ENCODE results near the gene CFP.
"Not testable (repeated sequence)": the region's sequence is repeated elsewhere in the genome, so short reads cannot be mapped to it uniquely, and the experiment has no call there.

Gene CFP

DNA sequence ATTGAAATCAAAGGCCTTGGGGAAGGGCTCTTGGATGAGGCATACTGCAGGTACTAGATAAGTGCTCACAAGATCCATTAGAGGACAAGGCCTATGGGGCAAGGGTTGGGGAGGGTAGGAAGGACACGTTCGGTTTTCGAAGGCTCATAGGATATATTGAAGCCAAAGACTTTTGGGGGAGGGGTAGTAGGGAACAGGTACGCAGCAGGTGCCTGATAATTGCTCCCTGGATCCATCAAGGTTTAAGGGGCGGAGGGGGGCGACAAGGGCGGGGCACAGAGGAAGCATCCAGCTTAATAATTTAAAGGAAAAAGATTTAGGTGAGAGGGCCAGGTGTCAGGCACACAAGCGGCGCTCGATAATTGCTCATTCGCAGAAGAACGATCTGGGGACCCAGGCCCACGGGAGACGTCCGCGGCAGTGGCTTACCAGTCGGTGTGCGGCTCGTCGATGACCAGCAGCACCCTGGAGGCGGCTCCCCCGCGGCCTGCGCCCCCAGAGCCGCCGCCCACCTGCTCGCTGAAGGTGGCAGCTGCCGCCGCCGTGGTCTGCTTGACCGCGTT, 10.7 kb downstream of the CFP start:
- H3K9ac ChIP-seq (ENCODE audit: low read length): no peak overlapping the region
- H3K9me3 ChIP-seq (ENCODE audit: low read length): no peaks in the 10 kb centered on the region
- H3K27me3 ChIP-seq (ENCODE audit: control insufficient read depth in 1 of 2, insufficient read depth in 2 of 2, low read length in 2 of 2): peaks cover 7 to 22% of the 10 kb centered on the region in 2 donors
- no peak overlapping the region for H3K4me3 ChIP-seq (ENCODE audit: low read depth in 1 of 2, low read length in 2 of 2)
- H3K36me3 ChIP-seq (ENCODE audit: insufficient read depth, low read length): no peaks in the 10 kb centered on the region
- H3K4me1 ChIP-seq (ENCODE audit: insufficient read depth, low read length): no peaks in the 10 kb centered on the region
- H3K27ac ChIP-seq (ENCODE audit: low read depth, low read length): no peak overlapping the region

- Histone ChIP-seq H3K4me3 (ENCODE audit: low read depth in 1 of 2, low read length in 2 of 2) (no peak overlapping the region), H3K36me3 (ENCODE audit: insufficient read depth, low read length) (no peaks in the 10 kb centered on the region), H3K27me3 (ENCODE audit: control insufficient read depth in 1 of 2, insufficient read depth in 2 of 2, low read length in 2 of 2) (no peaks in the 10 kb centered on the region), H3K9ac (ENCODE audit: low read length) (no peak overlapping the region), H3K27ac (ENCODE audit: low read depth, low read length) (no peak overlapping the region), H3K9me3 (ENCODE audit: low read length) (no peaks in the 10 kb centered on the region), H3K4me1 (ENCODE audit: insufficient read depth, low read length) (no peaks in the 10 kb centered on the region)
Measured at GRCh38 chrX:47614618-47615017, 15.1 kb downstream of the CFP start.

- Histone ChIP-seq H3K27ac (ENCODE audit: low read depth, low read length) (no peak overlapping the region), H3K9ac (ENCODE audit: low read length) (no peak overlapping the region), H3K36me3 (ENCODE audit: insufficient read depth, low read length) (no peaks in the 10 kb centered on the region), H3K4me1 (ENCODE audit: insufficient read depth, low read length) (no peaks in the 10 kb centered on the region), H3K4me3 (ENCODE audit: low read depth in 1 of 2, low read length in 2 of 2) (no peak overlapping the region), H3K9me3 (ENCODE audit: low read length) (no peaks in the 10 kb centered on the region), H3K27me3 (ENCODE audit: control insufficient read depth in 1 of 2, insufficient read depth in 2 of 2, low read length in 2 of 2) (no peaks in the 10 kb centered on the region)
Measured at GRCh38 chrX:47613082-47613481, 16.6 kb downstream of the CFP start.

GRCh38 chrX:47612418-47612817, 17.3 kb downstream of the CFP start:
- H3K9me3 ChIP-seq (ENCODE audit: low read length): no peaks in the 10 kb centered on the region
- no peaks in the 10 kb centered on the region for H3K4me1 ChIP-seq (ENCODE audit: insufficient read depth, low read length)
- H3K27me3 ChIP-seq (ENCODE audit: control insufficient read depth in 1 of 2, insufficient read depth in 2 of 2, low read length in 2 of 2): no peaks in the 10 kb centered on the region
- no peaks in the 10 kb centered on the region for H3K36me3 ChIP-seq (ENCODE audit: insufficient read depth, low read length)
- no peak overlapping the region for H3K9ac ChIP-seq (ENCODE audit: low read length)
- H3K27ac ChIP-seq (ENCODE audit: low read depth, low read length): no peak overlapping the region
- no peak overlapping the region for H3K4me3 ChIP-seq (ENCODE audit: low read depth in 1 of 2, low read length in 2 of 2)

DNA sequence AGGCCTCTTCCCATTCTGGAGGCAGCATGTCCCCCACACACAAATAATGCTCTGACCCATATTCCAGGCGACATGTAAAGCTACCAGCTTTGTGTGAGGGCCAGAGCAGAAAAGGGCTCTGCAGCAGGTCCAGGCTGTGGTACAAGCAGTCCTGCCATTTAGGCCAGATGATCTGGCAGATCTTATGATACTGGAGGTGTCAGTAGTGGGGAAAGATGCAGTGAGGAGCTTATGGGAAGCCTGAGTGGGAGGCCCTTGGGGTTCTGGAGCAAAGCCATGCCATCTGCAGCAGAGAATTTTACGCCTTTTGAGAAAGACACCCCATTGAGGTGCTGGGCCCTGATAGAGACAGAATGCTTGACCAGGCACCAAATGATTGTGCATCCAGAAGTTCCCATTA, 17.8 kb downstream of the CFP start:
- Histone ChIP-seq H3K27ac (ENCODE audit: low read depth, low read length) (no peak overlapping the region), H3K4me1 (ENCODE audit: insufficient read depth, low read length) (no peaks in the 10 kb centered on the region), H3K9ac (ENCODE audit: low read length) (no peak overlapping the region), H3K36me3 (ENCODE audit: insufficient read depth, low read length) (no peaks in the 10 kb centered on the region), H3K27me3 (ENCODE audit: control insufficient read depth in 1 of 2, insufficient read depth in 2 of 2, low read length in 2 of 2) (no peaks in the 10 kb centered on the region), H3K4me3 (ENCODE audit: low read depth in 1 of 2, low read length in 2 of 2) (no peak overlapping the region), H3K9me3 (ENCODE audit: low read length) (no peaks in the 10 kb centered on the region)

GRCh38 chrX:47611489-47611888, 18.2 kb downstream of the CFP start:
- Histone ChIP-seq H3K4me1 (ENCODE audit: insufficient read depth, low read length) (no peaks in the 10 kb centered on the region), H3K4me3 (ENCODE audit: low read depth in 1 of 2, low read length in 2 of 2) (no peak overlapping the region), H3K9me3 (ENCODE audit: low read length) (no peaks in the 10 kb centered on the region), H3K36me3 (ENCODE audit: insufficient read depth, low read length) (no peaks in the 10 kb centered on the region), H3K9ac (ENCODE audit: low read length) (no peak overlapping the region), H3K27me3 (ENCODE audit: control insufficient read depth in 1 of 2, insufficient read depth in 2 of 2, low read length in 2 of 2) (no peaks in the 10 kb centered on the region), H3K27ac (ENCODE audit: low read depth, low read length) (no peak overlapping the region)

DNA sequence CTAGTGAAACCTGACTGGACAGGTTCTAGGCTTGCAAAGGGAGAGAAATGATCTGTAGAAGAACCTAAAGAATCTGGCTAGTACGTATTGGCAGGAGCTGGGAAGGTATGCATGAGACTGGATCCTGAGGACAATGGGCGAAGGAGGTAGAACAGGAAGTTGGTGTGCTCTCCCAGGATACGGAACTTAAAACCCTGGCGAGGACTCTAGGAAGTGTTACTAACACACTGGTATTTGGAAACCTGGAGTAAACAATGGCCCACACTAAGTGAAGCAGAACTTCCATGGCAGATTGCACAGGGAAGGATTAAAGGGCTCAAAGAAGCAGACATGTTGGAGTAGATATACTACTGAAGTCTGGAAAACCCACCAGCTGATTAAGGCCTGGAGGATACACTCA, 19.2 kb downstream of the CFP start:
- H3K27ac ChIP-seq (ENCODE audit: low read depth, low read length): no peak overlapping the region
- H3K4me1 ChIP-seq (ENCODE audit: insufficient read depth, low read length): no peaks in the 10 kb centered on the region
- H3K36me3 ChIP-seq (ENCODE audit: insufficient read depth, low read length): no peaks in the 10 kb centered on the region
- H3K9me3 ChIP-seq (ENCODE audit: low read length): no peaks in the 10 kb centered on the region
- H3K27me3 ChIP-seq (ENCODE audit: control insufficient read depth in 1 of 2, insufficient read depth in 2 of 2, low read length in 2 of 2): no peaks in the 10 kb centered on the region
- no peak overlapping the region for H3K9ac ChIP-seq (ENCODE audit: low read length)
- H3K4me3 ChIP-seq (ENCODE audit: low read depth in 1 of 2, low read length in 2 of 2): no peak overlapping the region

DNA sequence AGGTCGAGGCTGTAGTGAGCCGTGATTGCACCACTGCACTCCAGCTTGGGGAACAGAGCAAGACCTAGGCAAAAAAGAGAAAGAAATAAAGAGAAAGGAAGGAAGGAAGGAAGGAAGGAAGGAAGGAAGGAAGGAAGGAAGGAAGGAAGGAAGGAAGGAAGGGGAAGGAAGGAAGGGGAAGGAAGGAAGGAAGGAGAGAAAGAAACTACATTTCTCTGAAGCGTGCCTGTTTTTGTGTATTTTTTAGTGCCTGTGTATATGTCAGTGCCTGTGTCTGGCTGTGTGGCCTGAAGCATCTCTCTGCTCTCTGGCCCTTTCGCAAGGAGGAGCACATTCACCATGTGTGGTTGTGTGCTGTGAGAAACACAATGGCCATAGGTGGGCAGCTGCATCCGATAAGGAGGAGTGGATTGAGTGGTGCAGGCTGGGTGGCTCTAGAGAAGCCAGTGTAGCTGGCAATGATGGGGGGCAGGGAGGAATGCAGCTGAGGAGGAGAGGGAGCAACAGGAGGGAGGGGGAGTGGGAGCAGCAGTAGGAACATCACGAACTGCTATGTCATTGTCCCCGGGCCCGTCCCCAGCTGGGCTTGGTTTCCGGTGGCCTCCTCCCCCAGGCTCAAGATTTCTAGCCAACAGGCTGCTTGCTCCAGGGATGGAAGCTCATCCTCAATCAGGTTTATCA, 21.5 kb downstream of the CFP start:
- Histone ChIP-seq H3K4me3 (ENCODE audit: low read depth in 1 of 2, low read length in 2 of 2) (no peak overlapping the region), H3K27ac (ENCODE audit: low read depth, low read length) (no peak overlapping the region), H3K9me3 (ENCODE audit: low read length) (no peaks in the 10 kb centered on the region), H3K36me3 (ENCODE audit: insufficient read depth, low read length) (no peaks in the 10 kb centered on the region), H3K9ac (ENCODE audit: low read length) (no peak overlapping the region), H3K27me3 (ENCODE audit: control insufficient read depth in 1 of 2, insufficient read depth in 2 of 2, low read length in 2 of 2) (no peaks in the 10 kb centered on the region), H3K4me1 (ENCODE audit: insufficient read depth, low read length) (no peaks in the 10 kb centered on the region)

DNA sequence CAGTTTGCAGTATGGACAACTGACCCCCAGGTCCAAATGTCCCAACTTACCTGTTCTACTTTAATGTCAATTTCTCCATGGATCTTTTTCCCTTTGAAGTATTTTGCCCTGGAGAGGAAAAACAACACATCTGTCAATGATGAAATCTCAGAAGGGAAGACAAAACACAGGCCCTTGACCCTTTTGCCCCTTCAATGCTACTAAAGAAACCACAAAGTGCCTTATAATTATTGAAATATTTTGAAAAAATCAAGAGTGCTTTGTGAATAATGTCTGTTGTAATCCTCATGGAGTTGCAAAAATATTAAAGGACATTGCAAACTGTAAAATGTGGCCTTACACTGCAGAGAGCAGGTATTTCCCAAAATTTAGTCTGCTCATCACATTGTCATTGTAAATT, 22.6 kb downstream of the CFP start:
- Histone ChIP-seq H3K9me3 (ENCODE audit: low read length) (no peaks in the 10 kb centered on the region), H3K36me3 (ENCODE audit: insufficient read depth, low read length) (no peaks in the 10 kb centered on the region), H3K4me3 (ENCODE audit: low read depth in 1 of 2, low read length in 2 of 2) (no peak overlapping the region), H3K9ac (ENCODE audit: low read length) (no peak overlapping the region), H3K27ac (ENCODE audit: low read depth, low read length) (no peak overlapping the region), H3K27me3 (ENCODE audit: control insufficient read depth in 1 of 2, insufficient read depth in 2 of 2, low read length in 2 of 2) (no peaks in the 10 kb centered on the region), H3K4me1 (ENCODE audit: insufficient read depth, low read length) (no peaks in the 10 kb centered on the region)

GRCh38 chrX:47605024-47605423, 24.7 kb downstream of the CFP start:
- no peak overlapping the region for H3K27ac ChIP-seq (ENCODE audit: low read depth, low read length)
- H3K9ac ChIP-seq (ENCODE audit: low read length): no peak overlapping the region
- no peaks in the 10 kb centered on the region for H3K9me3 ChIP-seq (ENCODE audit: low read length)
- H3K27me3 ChIP-seq (ENCODE audit: control insufficient read depth in 1 of 2, insufficient read depth in 2 of 2, low read length in 2 of 2): no peaks in the 10 kb centered on the region
- H3K4me3 ChIP-seq (ENCODE audit: low read depth in 1 of 2, low read length in 2 of 2): no peak overlapping the region
- no peaks in the 10 kb centered on the region for H3K36me3 ChIP-seq (ENCODE audit: insufficient read depth, low read length)
- no peaks in the 10 kb centered on the region for H3K4me1 ChIP-seq (ENCODE audit: insufficient read depth, low read length)

GRCh38 chrX:47603125-47603524, 26.6 kb downstream of the CFP start:
- not testable (repeated sequence) for H3K9ac ChIP-seq (ENCODE audit: low read length); H3K36me3 ChIP-seq (ENCODE audit: insufficient read depth, low read length); H3K4me3 ChIP-seq (ENCODE audit: low read depth in 1 of 2, low read length in 2 of 2); H3K4me1 ChIP-seq (ENCODE audit: insufficient read depth, low read length); H3K27ac ChIP-seq (ENCODE audit: low read depth, low read length); H3K9me3 ChIP-seq (ENCODE audit: low read length); H3K27me3 ChIP-seq (ENCODE audit: control insufficient read depth in 1 of 2, insufficient read depth in 2 of 2, low read length in 2 of 2)

DNA sequence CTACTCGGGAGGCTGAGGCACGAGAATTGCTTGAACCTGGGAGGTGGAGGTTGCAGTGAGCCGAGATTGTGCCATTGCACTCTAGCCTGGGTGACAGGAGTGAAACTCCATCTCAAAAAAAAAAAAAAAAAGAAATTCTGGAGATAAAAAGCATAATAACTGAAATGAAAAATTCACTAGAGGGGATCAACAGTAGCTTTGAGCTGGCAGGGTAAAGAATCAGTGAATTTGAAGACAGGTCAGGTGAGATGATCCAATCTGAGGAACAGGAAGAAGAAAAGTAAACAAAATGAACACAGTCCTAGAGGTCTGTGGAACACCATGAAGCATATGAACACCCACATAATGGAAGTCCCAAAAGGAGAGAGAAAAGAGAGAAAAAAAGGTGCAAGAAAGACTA, 32.5 kb downstream of the CFP start:
- H3K9ac ChIP-seq (ENCODE audit: low read length): no peak overlapping the region
- H3K27ac ChIP-seq (ENCODE audit: low read depth, low read length): no peak overlapping the region
- no peaks in the 10 kb centered on the region for H3K4me1 ChIP-seq (ENCODE audit: insufficient read depth, low read length)
- no peaks in the 10 kb centered on the region for H3K27me3 ChIP-seq (ENCODE audit: control insufficient read depth in 1 of 2, insufficient read depth in 2 of 2, low read length in 2 of 2)
- H3K9me3 ChIP-seq (ENCODE audit: low read length): peaks cover 9% of the 10 kb centered on the region
- H3K4me3 ChIP-seq (ENCODE audit: low read depth in 1 of 2, low read length in 2 of 2): no peak overlapping the region
- H3K36me3 ChIP-seq (ENCODE audit: insufficient read depth, low read length): no peaks in the 10 kb centered on the region

Data from muscle layer of colon (tissue), 2 donors.